Heart right ventricle (tissue), 16 donors: Measurements from ENCODE around the gene DZIP3. TPM values are rescaled to one million over a fixed set of nuclear protein-coding genes. Genes with fewer than 3 reads are reported as not detected.
A peak's percentile ranks its signal among the peaks of the same experiment; 100 is the strongest.

Source experiments
- ATAC-seq, 8 donors: fragments of 200-7000 bp; cut with Tn5 transposase; one replicate each; pipeline ENCODE4 v1.9.1; 2020; ENCODE audit warnings: mild to moderate bottlenecking in 8 of 8, moderate library complexity in 8 of 8, moderate number of reproducible peaks in 1 of 8
- DNase-seq, 2 donors: peaks; one replicate each; pipeline ENCODE4 v3.0.0-alpha.2; 2020
- H3K27ac ChIP-seq, 10 donors: fragments of 200-600 bp; sonication (generic) in 2 of 10; one replicate each; pipeline versions ENCODE4 v1.5.0 to v1.8.0; 2020 to 2022; ENCODE audit warnings: mild to moderate bottlenecking in 3 of 10
- H3K27me3 ChIP-seq, 7 donors: fragments of 200-600 bp; one replicate each; pipeline ENCODE4 v1.8.0; 2021 to 2022; ENCODE audit warnings: mild to moderate bottlenecking in 2 of 7
- H3K36me3 ChIP-seq, 9 donors: fragments of 200-600 bp; sonication (generic) in 1 of 9; one replicate each; pipeline versions ENCODE4 v1.5.0 to v1.8.0; 2020 to 2022; ENCODE audit warnings: mild to moderate bottlenecking in 2 of 9
- H3K4me1 ChIP-seq, 9 donors: fragments of 200-600 bp; sonication (generic) in 1 of 9; one replicate each; pipeline versions ENCODE4 v1.5.0 to v1.8.0; 2020 to 2022; ENCODE audit warnings: mild to moderate bottlenecking in 4 of 9
- H3K4me3 ChIP-seq, 10 donors: fragments of 200-600 bp; sonication (generic) in 2 of 10; one replicate each; pipeline versions ENCODE4 v1.5.0 to v1.8.0; 2020 to 2022; ENCODE audit warnings: mild to moderate bottlenecking in 7 of 10, moderate library complexity in 2 of 10
- H3K9me3 ChIP-seq, 11 donors: fragments of 200-600 bp in 10 of 11; sonication (generic) in 2 of 11; one replicate each; pipeline versions ENCODE4 v1.5.0 to v1.8.0; 2013 to 2022; ENCODE audit warnings: mild to moderate bottlenecking in 2 of 11, control low read depth in 1 of 11, moderate library complexity in 1 of 11
- WGBS, 2 donors: extraction: QIAGEN DNeasy Blood & Tissue Kit; methylation state at CpG; one replicate each; pipeline ENCODE4 v1.1.7; 2013; ENCODE audit warnings: inconsistent platforms in 1 of 2; 5-methylcytosine and 5-hydroxymethylcytosine counted together
- intact Hi-C, 10 donors: fragments of 100-400 bp; cut with DNase I; formaldehyde crosslinking; loops; one replicate each; pipeline versions ENCODE4 v1.11.1 to v1.14.2; 2022
- long read RNA-seq, 3 donors: library from polyadenylated mRNA; unstranded; transcript quantifications; one replicate each; pipeline ENCODE4 v2.0.0, GENCODE V29; 2020 to 2021
- polyA plus RNA-seq, 2 donors: library from polyadenylated mRNA; stranded (reverse); fragments of 200-250 nt; gene quantifications; one replicate each; pipeline ENCODE4 v1.2.3, GENCODE V29; 2013
- total RNA-seq, 10 donors: library from RNA; stranded (reverse); fragmentation: NEBNext Ultra II Directional in 3 of 10; extraction: Animal tissue kit (Norgen Biotek cat#: 25700) in 3 of 10; gene quantifications; one replicate each; pipeline versions ENCODE4 v1.2.1 to v1.2.4, GENCODE V29; 2021 to 2023
- TF ChIP-seq, protein P1 (sequence below), 9 donors: fragments of 200-600 bp; sonication (generic) in 2 of 9; IDR thresholded peaks; one replicate each; pipeline versions ENCODE4 v1.5.0 to v1.8.0; 2021 to 2022; ENCODE audit warnings: antibody characterized with exemption in 9 of 9, mild to moderate bottlenecking in 5 of 9, moderate library complexity in 1 of 9
- donor health status: Arrhythmogenic right ventricular cardiomyopathy.
- donor health status: ischemic (EF 13 %, LVEDD 7.1; RV severe dilation, severe dysfunction).
- donor health status: healthy with polysubstance abuse.
- donor health status: DM: no; HTN: yes; CAD: no.
- donor health status: DM: no; HTN: no; CAD: no.
- donor health status: ischemic (EF 25% LVEDD 6.9; RV normal size, moderate dysfunction).
- donor health status: ischemic (EF 25% LVEDD 5.7; RV mildly dilated, moderate dysfunction).
- donor health status: healthy.
- donor health status: DM: yes; HTN: yes; CAD: no.
- donor health status: Ischemic cardiomyopathy.
- donor health status: ischemic (EF 35%, LVEDD 5.7; RV mildly dilated, moderate dysfunction).
- donor health status: nonischemic (EF 11% LVEDD 7.7; RV severe dilation, severe dysfunction).
- donor health status: DM: yes; HTN: yes; CAD: no.
- donor health status: PGD.
- donor health status: ischemic (EF 29% LVEDD 5.4; RV normal size, mild dysfunction).
- donor health status: nonischemic (EF 23%, LVEDD 6.1; RV moderate dilation, normal function).

DZIP3 gene
- 10 to 100 TPM; 14.7 to 29.0 (median 19.5) TPM for total RNA-seq
- 1 to 10 TPM; 3.0 to 6.4 TPM for polyA plus RNA-seq
- long read RNA-seq, donor 1, full-length matches to known transcripts: 2 of 16 reads
- long read RNA-seq, donor 1, partial matches to known transcripts: 8 of 16 reads
- long read RNA-seq, donor 1, other reads (novel, unspliced or antisense): 6 of 16 reads
- long read RNA-seq, donor 2, full-length matches to known transcripts: 6 of 32 reads
- long read RNA-seq, donor 2, partial matches to known transcripts: 16 of 32 reads
- long read RNA-seq, donor 2, other reads (novel, unspliced or antisense): 10 of 32 reads
- long read RNA-seq, donor 3, transcript DZIP3-203 (16 exons, 2,076 nt): major isoform, 6 of 37 reads
- long read RNA-seq, donor 3, partial matches to known transcripts: 23 of 37 reads
- long read RNA-seq, donor 3, other reads (novel, unspliced or antisense): 8 of 37 reads

DNA sequence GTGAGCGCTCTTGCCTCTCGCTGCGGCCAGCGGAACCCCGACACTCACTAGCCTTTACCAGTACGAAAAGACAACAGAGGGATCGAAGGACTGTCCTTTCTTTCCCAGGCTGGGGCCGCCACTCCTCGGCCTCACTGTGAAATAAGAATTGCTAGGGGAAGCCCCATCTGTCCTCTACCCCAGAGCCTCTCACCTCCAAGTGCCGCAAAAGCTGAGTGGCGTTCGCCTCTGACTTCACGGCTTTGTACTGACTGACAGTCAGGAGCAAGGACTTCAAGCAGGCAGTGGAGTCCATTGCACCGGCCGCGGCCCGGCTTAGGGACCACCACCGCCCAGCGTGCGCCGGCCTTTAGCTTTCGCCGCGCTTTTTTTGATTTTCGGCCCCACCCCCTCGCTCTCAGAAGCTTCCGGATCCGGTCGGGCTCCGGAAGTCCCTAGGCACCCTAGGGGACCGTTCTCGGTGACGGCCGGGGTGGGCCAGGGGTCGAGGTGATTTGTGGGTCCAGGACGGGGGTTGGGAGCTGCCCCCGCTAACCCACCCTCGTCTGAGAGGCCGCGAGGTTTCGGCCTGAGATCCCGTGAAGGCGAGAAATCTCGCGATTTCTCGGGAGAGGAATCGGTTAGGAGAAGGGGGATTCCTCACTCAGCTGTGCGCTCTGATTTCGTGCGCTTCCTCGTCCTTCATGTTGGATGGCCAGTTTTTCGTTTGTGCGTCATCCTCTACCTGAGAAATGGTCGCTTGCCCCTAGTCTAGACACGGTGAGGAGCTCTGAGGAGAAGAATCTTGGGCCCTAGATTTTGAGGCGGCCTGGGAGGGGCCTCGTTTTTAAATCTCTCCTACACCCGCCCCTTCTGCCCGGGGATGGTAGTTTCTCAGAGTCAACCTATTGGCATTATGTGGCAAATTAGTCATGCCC lies at the start of gene DZIP3, which contains the start of gene CIP2A:
DZIP3 (plus strand) TSS at position 642 of the 917 bp plus-strand sequence. CDS start 15,685 bp downstream, outside the sequence.
CIP2A (minus strand) TSS at position 358 of the 917 bp plus-strand sequence; CDS start at position 295, 63 bp downstream.
- no peaks in the 10 kb centered on the region for H3K27me3 ChIP-seq

DNA sequence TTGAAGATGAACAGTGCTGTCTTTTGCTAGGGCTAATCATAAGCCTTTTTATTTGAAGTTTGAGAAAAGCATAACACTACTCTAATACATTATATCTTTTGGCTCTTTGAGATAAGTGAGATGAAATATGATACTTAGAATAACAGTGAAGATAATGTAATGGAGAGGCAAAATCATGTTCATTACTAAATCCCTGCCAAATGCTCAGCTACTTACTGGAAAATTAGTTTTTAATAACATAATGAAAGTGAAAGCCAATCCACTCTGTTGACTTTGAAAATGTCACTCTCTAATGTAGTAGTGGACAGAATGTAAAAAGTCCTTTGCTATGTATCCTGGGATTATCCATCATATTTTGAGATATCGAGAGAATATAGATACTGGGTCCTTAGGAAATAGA lies 43.3 kb upstream of the DZIP3 start:
- Histone ChIP-seq H3K36me3 (peaks cover 0 to 18% (median 0%) of the 10 kb centered on the region in 9 donors), H3K4me1 (peaks cover 0 to 12% (median 0%) of the 10 kb centered on the region in 9 donors), H3K27me3 (no peaks in the 10 kb centered on the region), H3K27ac (peak overlapping the region in 6 of 10 donors; percentile 15 to 68 (median 39)), H3K4me3 (peak overlapping the region in 7 of 10 donors; percentile 19 to 37 (median 34)), H3K9me3 (no peaks in the 10 kb centered on the region)
- ATAC-seq: peak in 2 of 8 donors; percentile 28 to 33
- 57 to 67% methylated on average over 1 of the region's 1 CpG for WGBS, 2 donors
- intact Hi-C loops: loop anchor here in 1 of 10 donors (5.0 kb wide), 1 partner anchor 39 kb away; no protein-coding TSS in a partner anchor
- DNase-seq: no peak
- TF ChIP-seq, protein P1, sequence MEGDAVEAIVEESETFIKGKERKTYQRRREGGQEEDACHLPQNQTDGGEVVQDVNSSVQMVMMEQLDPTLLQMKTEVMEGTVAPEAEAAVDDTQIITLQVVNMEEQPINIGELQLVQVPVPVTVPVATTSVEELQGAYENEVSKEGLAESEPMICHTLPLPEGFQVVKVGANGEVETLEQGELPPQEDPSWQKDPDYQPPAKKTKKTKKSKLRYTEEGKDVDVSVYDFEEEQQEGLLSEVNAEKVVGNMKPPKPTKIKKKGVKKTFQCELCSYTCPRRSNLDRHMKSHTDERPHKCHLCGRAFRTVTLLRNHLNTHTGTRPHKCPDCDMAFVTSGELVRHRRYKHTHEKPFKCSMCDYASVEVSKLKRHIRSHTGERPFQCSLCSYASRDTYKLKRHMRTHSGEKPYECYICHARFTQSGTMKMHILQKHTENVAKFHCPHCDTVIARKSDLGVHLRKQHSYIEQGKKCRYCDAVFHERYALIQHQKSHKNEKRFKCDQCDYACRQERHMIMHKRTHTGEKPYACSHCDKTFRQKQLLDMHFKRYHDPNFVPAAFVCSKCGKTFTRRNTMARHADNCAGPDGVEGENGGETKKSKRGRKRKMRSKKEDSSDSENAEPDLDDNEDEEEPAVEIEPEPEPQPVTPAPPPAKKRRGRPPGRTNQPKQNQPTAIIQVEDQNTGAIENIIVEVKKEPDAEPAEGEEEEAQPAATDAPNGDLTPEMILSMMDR (IDR thresholded peaks at IDR 0.05): no peak

More for the DNA sequence above, at the start of gene DZIP3, which contains the start of gene CIP2A:
- H3K9me3 ChIP-seq: no peaks in the 10 kb centered on the region
- peak within 1 kb of the TSS; percentile 55 to 86 (median 74) for H3K4me3 ChIP-seq
- intact Hi-C loops: no loop called here
- peaks cover 2 to 30% (median 18%) of the 10 kb centered on the region in 9 donors for H3K4me1 ChIP-seq
- peak; percentile 84 to 88 for DNase-seq
- peaks cover 0 to 7% (median 0%) of the 10 kb centered on the region in 9 donors for H3K36me3 ChIP-seq
- ATAC-seq: peak; percentile 96 to 99 (median 98)
- TF ChIP-seq, protein P1 (IDR thresholded peaks at IDR 0.05): peak in 1 of 9 donors; percentile 11
- peak within 1 kb of the TSS; percentile 83 to 98 (median 90) for H3K27ac ChIP-seq
- WGBS, 2 donors: 0 to 1% methylated on average over 59 of the region's 59 CpGs

DNA sequence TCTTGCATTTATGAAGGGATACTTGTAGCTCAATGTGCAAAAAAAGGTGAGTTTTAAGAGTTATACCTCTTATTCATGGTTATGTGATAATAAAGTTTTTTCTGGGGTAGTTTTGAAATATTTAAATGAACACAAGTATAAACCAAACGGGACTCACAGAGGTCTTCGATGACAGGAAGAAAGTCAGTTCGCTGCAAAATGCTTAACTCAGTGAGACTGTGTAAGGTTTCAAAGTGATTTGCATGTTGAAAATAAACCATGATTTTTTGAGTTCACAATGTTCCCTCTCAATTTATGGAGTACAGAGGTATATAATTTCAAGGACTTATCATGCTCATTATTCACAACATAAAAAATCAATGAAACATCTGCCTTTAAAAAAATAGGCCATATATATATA lies 42.8 kb upstream of the DZIP3 start:
- intact Hi-C loops: loop anchor here in 1 of 10 donors (5.0 kb wide), 1 partner anchor 39 kb away; no protein-coding TSS in a partner anchor
- Histone ChIP-seq H3K36me3 (peaks cover 0 to 18% (median 0%) of the 10 kb centered on the region in 9 donors), H3K4me1 (peaks cover 0 to 12% (median 0%) of the 10 kb centered on the region in 9 donors), H3K27me3 (no peaks in the 10 kb centered on the region), H3K4me3 (peak overlapping the region in 7 of 10 donors; percentile 19 to 37 (median 34)), H3K9me3 (no peaks in the 10 kb centered on the region), H3K27ac (peak overlapping the region in 6 of 10 donors; percentile 15 to 68 (median 39))
- 59 to 69% methylated on average over 3 of the region's 3 CpGs for WGBS, 2 donors
- TF ChIP-seq, protein P1 (IDR thresholded peaks at IDR 0.05): no peak
- ATAC-seq (no peak), DNase-seq (no peak)
